T follicular helper cell (primary cell): ENCODE data around the gene C10orf90.

Experiments used
- DNase-seq: peaks from one replicate; pipeline ENCODE4 v3.0.0-alpha.2; 2020; ENCODE audit warnings: low read depth

C10orf90 gene

DNA sequence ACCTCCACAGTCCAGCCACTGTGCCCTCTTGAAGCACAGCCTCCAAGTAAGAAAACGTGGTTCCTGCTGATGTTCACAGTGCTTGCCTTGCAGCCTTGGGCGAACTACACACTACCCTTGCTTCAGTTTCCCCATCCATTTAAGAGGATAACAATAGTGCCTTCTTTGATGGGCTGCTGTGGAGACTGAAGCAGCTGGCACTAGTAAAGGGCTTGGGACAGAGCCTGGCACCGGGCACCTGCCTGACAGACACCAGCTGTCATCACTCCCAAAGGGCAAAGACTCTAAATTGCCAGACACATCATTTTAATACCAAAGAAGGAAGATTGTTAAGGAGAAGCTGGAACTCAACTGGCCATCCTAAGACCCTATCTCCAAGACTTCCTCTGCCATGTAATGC is 3.1 kb upstream of the C10orf90 start:
- DNase-seq, result no peak

DNA sequence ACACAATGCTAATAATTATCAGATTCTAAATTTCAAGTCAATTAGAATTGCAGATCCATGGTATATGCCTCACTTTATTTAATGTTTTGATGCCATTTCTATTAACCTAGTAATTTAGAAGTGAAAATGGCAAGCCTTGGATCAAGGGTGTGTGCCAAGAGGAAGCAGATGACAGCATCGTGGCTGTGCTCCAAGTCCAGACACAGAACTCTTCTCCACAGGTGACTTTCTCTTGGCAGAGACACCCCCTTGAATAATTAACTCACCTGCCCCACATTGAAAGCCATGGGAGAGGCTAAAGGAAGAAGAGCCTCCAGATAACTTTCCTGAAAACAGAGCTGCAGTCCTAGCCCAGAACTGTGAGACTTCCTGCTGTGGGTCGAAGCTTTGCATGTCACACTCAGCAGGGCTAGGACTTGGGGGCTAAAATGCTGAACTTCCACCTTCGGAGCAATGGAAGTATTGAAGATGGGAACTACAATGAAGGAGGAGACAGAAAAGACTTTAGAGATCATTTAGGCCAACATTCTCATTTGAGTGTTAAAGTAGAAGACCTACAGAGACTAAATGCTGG is 996 bp upstream of the C10orf90 start:
- DNase-seq, result no peak

DNA sequence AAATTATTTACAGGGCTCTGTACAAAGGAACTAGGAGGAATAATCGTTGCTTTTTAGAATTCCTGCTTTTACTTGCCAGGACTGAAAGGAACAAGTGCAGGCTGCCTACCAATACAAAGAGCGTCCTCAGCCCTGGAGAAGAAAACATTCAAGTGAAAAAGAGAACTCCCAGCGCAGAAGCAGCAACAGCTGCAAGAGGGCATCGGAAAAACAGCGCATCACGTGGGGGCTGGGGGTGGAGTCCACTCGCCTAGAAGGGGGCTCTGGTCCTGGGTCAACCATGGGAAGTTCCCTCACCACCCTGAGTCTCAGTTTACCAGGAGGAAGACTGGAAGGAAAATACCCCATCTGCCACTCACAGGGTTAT is 385 bp upstream of the C10orf90 start:
- DNase-seq, result no peak

DNA sequence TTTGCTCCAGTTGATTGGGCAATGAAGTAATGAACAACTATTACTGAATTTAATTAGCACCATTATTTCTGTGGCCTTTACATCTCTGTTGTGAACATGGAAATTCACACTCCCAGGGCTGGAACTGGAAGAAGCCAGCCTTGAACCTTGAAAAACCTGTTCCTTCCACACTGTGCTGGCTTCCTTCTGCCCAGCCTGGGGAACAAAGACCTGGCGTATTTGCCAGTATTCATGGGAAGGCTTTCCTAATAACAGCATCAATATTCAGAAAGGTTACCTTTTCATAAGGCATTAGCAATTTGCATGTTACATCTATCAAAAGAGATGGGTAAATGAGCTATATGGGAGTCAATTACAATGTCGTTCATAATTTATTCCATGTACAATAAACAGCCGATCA is 1.3 kb downstream of the C10orf90 start:
- DNase-seq, result no peak

DNA sequence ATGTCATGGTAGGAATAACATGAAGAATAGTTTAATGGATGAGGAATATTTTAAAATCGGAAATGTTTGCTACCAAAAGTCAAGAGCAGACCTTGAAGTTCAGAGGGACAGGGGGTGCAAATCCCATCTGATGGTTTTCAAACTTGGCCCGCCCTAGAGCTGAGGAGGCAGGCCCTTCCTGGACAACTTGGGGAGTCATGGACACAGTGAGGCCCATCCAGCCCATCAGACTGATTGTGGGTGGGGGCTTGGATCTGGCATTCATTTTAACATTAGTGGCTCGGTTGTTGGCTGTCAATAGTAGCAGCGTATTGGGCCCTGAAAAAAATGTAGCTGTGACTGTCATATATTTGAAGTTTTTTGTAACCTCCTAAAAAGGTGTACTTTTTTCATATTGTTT is 2.0 kb downstream of the C10orf90 start:
- DNase-seq, result no peak

DNA sequence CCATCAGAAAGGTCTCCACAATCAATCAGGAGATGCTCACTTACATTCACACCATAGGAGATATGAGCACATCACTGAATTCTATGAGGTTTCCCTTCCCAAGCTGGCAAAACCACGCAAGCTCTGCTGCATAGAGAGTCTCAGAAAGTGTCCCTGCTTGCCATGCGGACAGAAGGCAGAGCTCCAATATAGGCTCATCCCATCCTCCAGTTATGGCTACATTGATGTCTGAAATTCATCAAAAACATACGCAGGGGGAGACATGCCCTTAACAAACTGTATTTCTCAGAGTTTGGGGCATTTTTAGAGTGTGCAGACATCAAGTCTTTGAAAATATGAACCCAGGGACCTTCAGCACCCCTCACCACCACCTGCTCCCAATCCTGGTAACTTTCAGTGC is 2.9 kb downstream of the C10orf90 start:
- no peak for DNase-seq

DNA sequence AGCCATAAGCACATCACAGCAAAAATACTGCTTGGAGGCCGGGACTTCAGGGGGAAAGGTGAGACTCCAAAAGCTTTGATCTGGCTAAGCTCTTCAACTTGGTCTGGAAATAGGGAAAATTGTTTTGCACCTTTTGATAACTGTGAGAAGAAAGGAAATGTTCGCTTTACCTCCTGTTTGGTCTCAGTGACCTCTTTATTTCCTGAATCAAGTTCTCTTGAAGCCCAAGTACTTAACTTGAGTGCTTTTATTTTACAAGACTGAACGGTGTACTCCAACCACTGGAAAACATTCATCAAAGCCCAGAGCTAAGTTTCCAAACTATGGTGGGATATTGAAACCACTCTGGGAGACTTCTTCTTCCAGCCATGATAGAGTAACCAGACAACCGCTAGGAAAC is 5.3 kb downstream of the C10orf90 start:
- DNase-seq, result no peak

DNA sequence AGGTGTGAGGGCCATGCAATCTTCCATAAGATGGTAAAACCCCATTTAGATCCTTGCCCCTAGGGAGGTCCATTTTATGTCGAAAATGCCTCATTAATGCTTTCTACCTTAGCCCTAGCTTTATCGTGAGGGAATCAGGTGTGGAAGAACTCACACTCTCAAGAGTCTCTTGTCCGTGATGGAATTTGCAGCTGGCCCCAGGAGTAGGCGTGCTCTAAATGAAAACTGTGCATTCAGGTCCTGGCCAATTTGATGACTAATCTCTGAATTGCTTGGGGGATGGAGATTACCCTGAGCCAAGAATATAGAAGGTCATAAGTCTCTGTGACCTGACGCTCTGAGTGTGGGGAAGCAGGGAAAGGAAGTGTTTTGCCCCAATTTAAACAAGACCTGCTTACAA is 6.6 kb downstream of the C10orf90 start:
- DNase-seq, result no peak

DNA sequence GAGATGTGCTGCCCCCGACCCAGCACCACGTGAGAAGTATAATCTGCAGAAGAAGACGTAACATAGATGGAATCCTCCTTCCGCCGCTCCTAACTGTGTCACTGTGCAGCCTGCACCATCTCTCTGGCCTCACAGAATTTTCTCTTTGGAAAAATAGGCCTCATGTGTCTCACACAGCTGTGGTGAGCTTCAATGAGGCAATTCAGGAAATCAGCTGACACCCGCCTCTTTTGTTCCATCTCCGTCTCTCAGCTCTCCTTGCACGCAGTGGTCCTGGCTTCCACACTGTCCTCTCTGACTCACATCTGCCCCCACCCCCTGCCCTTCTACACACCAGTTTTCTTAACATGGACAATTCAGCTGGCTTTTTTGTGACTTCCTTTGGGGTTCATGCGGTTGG is 7.2 kb downstream of the C10orf90 start:
- DNase-seq, result no peak

DNA sequence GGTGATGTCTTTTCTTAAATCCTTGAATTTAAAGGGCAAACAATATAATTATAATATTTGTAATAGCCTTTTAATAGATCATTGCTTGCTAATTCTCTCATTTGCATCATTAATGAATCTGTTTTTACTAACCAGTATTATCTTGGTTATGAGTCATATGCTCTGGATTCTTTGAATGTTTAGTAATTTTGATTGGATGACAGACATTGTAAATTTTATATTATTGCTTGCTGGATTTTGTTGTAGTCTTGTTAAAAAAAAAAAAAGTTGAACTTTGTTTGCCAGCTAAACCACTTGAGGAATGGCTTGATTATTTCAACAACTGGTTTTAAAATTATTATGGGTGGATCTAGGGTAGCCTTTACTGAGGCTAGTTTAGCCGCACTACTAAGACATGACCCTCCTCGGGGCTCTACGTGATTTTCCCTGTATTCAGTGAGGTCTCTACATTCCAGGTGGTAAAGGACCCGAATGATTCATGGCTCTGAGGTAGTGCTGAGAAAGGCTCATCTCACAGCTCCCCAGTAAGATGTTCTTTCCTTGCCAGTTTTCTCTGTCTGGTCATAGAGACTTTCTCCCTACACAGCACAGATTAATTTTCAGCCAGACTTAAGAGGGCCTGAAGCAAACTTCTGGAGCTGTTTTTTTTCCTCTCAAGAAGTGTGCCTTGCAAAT is 8.5 kb downstream of the C10orf90 start:
- DNase-seq, result no peak

DNA sequence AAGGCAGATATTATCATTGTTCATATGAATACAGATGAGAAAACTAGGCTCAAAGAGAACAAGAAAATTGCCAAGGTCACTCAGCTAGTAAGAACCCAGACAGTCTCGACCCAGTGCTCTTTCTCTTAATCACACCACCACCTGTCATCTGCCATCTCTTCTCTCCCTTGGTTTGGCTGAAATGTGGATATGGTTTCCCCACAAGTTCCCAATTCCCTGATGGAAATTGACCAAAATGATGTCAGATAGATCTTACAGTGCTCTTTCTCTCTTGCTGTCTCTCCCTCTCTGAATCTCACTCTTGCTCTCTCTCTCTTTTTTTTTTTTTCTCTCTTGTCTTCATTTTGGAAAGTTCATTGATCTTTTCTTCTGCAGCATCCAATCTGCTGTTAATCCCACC is 9.1 kb downstream of the C10orf90 start:
- no peak for DNase-seq

DNA sequence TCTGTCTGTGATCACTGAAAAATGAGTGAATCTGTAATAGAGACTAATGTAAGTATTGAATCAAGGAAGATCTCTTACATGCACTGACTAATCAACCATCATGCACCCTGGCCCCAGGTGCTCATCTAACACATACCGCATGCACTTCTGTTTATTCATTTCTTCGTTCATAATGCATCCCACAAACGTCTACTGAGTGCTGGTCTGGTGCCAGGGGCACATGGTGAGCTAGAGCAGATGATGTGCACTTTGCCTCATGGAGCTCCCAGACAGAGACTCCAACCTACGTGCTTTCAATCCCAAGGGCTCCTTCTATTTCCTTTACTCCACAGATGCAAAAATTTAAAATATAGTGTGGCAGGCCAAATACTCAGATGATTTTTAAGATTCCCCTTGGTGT is 10.7 kb downstream of the C10orf90 start:
- no peak for DNase-seq

DNA sequence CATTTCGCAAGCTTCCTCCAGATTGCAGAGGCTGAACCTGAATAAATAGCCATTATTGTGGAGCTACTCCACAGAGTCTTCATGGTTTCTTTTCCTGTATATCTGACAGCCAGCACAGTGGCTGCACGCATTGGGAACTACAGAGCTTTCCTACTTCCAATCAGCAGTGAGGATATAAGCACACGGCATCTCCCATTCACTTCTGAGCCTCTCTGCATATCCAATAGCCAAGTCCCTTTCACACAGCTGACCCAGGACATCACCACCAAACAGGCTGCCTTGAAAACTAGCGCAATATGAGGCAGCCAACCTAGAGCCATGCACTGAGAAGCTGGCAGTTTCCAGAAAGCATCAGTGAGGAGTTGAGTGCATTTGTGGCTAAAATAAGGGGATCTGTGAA is 11.6 kb downstream of the C10orf90 start:
- no peak for DNase-seq

DNA sequence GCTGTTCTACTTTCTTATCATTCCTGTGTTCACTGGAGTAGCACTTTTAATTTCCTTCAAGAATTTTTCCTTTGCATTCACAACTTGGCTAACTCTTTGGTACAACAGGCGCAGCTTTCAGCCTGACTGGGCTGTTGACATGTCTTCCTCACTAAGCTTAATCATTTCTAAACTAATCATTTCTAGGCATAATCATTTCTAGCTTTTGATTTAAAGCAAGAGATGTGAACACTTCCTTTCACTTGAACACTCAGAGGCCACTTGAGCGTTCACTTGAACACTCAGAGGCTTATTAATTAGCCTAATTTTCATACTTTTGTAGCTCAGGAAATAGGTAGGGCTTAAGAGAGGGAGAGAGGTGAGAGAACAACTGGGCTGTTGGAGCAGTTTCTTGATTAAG is 15.9 kb downstream of the C10orf90 start:
- no peak for DNase-seq

DNA sequence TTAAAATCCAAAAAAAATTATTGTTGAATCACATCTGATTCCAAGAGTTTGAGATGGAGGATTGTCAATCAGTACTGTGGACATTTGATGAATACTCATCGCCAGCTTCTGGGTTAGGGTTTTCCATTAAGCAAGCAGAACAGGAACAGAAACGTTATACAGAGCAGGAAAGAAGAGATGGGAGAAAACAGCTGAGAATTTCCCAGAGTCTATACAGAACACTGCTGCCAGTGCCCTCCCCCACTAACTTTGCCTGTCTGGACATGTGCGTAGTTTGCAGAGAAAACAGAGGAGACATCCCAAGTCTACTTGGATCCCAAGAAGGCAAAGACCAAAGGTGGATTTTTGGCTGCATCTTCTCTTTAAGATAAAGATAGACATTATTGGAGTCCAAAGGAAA is 19.0 kb downstream of the C10orf90 start:
- DNase-seq, result no peak

DNA sequence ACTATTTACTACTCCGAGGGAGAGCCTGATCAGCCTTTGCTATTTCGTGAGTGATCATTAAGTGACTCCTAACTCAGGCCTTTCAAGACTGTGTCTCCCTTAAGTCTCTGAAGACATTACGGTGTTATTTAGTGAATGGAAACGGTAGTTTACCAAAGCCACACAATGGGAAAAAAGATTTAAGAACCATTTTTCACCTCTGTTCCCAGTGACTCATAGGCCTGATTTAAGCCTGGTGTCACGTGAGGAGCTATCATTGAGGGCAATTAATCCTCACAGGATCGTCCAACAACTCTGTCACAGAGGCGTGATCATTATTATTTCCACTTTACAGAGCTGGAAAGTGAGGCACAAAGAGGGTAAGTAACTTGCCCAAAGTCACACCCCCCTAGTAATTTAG is 20.3 kb downstream of the C10orf90 start:
- no peak for DNase-seq

DNA sequence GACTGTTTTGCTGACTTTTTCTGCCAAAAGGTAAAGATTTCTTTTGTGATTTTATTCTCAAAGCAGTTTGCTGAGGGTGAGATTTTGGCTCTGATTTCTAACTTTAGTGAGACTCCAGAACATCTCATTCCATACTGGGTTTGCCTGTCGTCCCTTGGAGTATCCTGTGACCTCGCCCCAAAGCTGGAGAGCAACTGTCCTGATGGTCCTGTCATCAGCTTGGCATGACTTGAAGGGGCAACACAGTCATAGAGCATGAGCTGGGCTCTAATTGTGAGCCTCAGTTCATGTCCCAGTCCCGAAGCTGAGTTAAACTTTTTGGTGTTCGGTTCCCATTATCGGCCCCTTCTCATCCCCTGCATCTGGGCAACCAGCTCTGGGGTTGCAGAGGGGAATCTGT is 23.4 kb downstream of the C10orf90 start:
- no peak for DNase-seq

DNA sequence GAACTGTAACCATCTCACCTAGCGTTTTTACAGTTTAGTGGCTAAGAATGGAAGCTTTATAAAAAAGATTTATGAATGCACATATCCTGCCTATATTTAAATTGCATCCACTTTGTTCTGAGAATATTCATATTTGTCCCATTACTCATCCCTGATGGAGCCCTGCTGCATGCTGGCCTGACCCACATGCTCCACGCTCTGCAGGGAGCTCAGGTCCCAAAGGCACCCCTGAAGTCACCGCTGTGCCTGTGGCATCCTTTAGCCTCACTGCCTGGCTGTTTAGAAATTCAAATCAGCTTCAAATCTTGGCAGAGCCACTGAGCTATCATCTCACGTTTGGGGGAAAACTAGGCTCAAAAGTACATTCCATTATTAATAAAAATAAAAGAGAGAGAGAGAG is 24.4 kb downstream of the C10orf90 start:
- DNase-seq, result no peak

DNA sequence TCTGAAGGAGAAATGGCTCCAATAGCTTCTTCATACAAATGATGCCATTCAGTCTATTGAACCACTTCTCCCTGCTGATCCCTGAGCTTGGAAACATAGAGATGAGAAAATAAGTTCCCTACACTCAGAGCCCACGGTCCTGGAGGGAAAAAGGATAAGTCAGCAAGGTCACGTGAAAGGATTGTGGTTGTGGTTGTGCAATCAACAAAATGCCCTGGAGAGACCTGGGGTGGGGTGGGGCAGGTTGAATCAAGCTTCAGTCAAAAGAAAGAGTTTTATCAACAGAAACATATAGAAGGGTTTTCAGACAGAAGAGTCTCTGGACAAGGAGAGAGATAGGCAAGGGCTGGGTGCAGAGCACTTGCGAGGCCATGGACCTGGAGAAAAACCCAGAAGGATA is 30.1 kb downstream of the C10orf90 start:
- no peak for DNase-seq

DNA sequence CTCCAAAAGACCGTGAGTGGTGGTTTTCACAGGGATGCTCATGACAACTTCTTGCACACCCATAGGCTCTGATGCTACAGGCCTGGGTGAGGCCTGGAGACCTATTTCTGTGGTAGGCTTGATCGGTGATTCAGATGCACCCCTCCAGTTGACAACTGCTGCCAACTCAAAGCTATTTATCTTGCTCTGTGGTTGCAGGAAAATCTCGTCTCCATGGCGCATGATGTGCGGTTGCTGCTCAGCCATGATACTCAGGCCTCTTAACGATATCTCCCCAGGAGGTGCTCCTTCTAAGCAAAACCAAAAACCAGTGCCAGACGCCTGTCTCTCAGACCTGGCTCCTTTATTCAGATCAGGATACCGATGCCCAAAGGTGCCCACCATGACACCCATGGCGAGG is 31.4 kb downstream of the C10orf90 start:
- no peak for DNase-seq

DNA sequence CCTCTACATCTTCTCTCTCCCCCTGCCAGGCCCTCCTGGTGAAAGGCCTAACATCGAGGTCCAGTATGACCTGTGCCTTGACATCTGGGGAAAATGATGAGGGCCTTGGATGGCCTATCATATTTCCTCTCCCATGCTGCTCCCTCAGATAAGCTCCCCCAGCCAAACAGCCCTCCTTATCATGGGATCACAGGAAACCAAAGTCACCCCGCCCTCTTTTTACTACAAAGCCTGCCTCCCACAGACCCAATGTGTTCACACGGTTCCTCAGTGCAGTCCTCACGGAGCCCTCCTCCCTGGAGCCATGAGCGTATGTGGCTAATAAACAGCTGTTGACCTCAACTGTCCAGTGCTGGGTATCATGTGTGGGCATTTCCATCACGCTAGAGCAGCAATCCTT is 32.0 kb downstream of the C10orf90 start:
- DNase-seq, result no peak

DNA sequence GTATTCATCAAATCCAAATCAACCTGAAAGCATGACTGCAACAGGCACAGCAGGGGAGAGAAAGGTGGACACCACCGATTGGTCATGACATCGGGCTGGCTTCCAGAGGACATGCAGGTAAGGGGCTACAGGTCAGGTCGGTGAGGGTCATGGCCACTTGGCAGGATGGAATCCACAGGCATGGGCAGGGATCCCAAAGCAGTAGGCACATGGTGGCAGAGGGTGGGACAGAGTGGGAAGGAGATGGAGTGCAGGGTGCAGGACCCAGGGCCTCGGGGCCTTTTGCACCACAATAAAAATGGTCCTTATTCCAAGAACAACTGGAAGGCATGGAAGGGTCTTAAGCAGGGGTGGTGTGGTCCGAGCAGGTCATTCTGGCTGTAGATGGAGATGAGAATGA is 33.0 kb downstream of the C10orf90 start:
- no peak for DNase-seq

DNA sequence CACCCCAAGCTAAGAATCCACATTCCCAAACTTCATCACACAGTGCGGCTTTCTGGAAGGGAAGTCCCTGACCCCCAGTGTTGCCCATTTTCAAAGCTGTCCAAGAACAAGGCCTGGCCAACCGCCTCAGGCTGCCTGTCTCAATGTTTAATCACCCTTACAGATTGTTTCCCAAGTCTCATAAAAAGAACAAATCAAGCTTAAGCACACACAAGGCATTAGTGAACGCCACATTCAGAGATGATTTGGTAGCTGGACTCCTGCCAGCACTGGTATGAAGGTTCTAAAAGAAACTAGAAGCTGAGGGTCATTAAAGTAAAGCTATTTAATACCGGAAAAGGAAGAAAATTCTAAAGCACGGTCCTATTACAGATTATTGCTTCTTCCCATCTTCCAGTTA is 35.6 kb downstream of the C10orf90 start:
- DNase-seq, result no peak

DNA sequence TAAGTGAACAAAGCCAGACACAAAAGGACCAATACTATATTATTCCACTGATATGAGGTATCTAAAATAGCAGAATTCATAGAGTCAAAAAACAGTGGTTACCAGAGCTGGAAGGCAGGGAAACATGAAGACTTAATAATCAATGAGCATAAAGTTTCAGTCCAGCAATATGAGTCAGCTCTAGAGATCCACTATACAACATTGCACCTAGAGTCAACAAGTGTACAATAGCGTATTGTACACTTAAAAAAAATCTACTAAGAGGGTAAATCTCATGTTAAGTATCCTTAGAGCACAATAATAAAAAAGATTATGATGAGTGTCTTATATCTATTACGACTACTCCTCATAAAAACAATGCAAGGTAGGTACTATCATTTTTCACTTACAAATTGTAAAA is 36.1 kb downstream of the C10orf90 start:
- no peak for DNase-seq

DNA sequence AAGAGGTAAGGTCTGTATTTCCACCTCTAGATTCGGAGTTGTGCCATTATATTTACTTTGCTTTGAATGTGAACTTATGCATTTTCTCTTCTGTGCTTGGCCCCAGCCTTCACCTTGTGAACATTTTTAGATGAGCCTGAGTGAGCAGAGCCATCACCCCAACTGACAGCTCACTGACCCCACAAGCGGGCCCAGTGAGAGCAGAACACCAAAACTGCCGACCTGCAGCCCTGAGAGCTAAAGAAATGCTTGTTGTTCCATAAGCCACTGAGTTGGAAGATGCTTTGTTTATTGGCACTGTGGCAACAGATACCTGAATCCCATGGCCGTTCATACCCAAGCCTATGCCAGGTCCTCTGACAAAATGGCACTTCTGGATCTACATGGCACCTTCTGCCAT is 37.8 kb downstream of the C10orf90 start:
- no peak for DNase-seq
